HEK293T (cell line): ENCODE data around the gene PRR15L.

Experiments
- ARNT ChIP-seq: fragments of 450-650 bp; IDR thresholded peaks from 2 replicates; pipeline ENCODE4 v1.6.1; 2017; ENCODE audit warnings: mild to moderate bottlenecking
- BHLHE40 ChIP-seq: fragments of 450-650 bp; IDR thresholded peaks from 2 replicates; pipeline ENCODE4 v1.6.1; 2016; ENCODE audit warnings: mild to moderate bottlenecking, moderate library complexity, borderline replicate concordance
- FOXK2 ChIP-seq: fragments of 450-650 bp; IDR thresholded peaks from 2 replicates; pipeline ENCODE4 v1.6.1; 2016; ENCODE audit warnings: mild to moderate bottlenecking
- FOXM1 ChIP-seq: fragments of 450-650 bp; IDR thresholded peaks from 2 replicates; pipeline ENCODE4 v1.6.1; 2017; ENCODE audit warnings: mild to moderate bottlenecking, borderline replicate concordance
- HDGF ChIP-seq: fragments of 450-650 bp; IDR thresholded peaks from 2 replicates; pipeline ENCODE4 v1.6.1; 2017; ENCODE audit warnings: antibody characterized with exemption, borderline replicate concordance
- LEF1 ChIP-seq: fragments of 450-650 bp; IDR thresholded peaks from 2 replicates; pipeline ENCODE4 v1.6.1; 2017; ENCODE audit warnings: mild to moderate bottlenecking, borderline replicate concordance
- SP1 ChIP-seq: fragments of 450-650 bp; IDR thresholded peaks from 2 replicates; pipeline ENCODE4 v1.6.1; 2017
- ZNF384 ChIP-seq: fragments of 450-650 bp; IDR thresholded peaks from 2 replicates; pipeline ENCODE4 v1.6.1; 2016

- TF ChIP-seq FOXM1 (no peak), SP1 (no peak), HDGF (no peak), FOXK2 (no peak), LEF1 (no peak), ARNT (no peak), BHLHE40 (no peak), ZNF384 (no peak)
These were observed 55.5 kb downstream of the PRR15L start for GRCh38 chr17:47902039-47902744.
